Fibroblast of lung (primary cell): ENCODE data around the gene ACVR2B. TPM values are rescaled to one million over a fixed set of nuclear protein-coding genes. Genes with fewer than 3 reads are reported as not detected.

ENCODE experiments used
- DNase-seq, 2 donors: peaks; one replicate each; pipeline versions ENCODE4 v3.0.0 to v3.0.0-alpha.2; 2010; ENCODE audit warnings: low read depth in 2 of 2
- H2AFZ ChIP-seq: 2 replicates; pipeline ENCODE4 v1.5.1; 2012; ENCODE audit warnings: low read length, control low read depth, inconsistent platforms
- H3K27ac ChIP-seq: 2 replicates; pipeline ENCODE4 v1.5.1; 2011; ENCODE audit warnings: low read length, control low read depth; ENCODE audit not compliant: insufficient read depth
- H3K27me3 ChIP-seq: 2 replicates; pipeline ENCODE4 v1.5.1; 2011; ENCODE audit warnings: mild to moderate bottlenecking, low read length; ENCODE audit not compliant: control insufficient read depth, insufficient read depth
- H3K36me3 ChIP-seq: 2 replicates; pipeline ENCODE4 v1.5.1; 2011; ENCODE audit warnings: low read length; ENCODE audit not compliant: control insufficient read depth, insufficient read depth
- H3K4me1 ChIP-seq: 2 replicates; pipeline ENCODE4 v1.5.1; 2011; ENCODE audit warnings: low read length; ENCODE audit not compliant: control insufficient read depth, insufficient read depth; ENCODE audit errors: extremely low read depth
- H3K4me2 ChIP-seq: 2 replicates; pipeline ENCODE4 v1.5.1; 2011; ENCODE audit warnings: low read length, control low read depth; ENCODE audit not compliant: insufficient read depth; ENCODE audit errors: extremely low read depth
- H3K4me3 ChIP-seq, 4 experiments: fragments of 200-600 bp in 1 of 4; sonication (generic) in 1 of 4; replicated peaks in 1 of 4; 2 replicates each; pipeline ENCODE4 v1.5.1; 2011 to 2016; ENCODE audit warnings: low read length in 4 of 4, low read depth in 3 of 4, mild to moderate bottlenecking in 3 of 4, control low read depth in 2 of 4, inconsistent platforms in 1 of 4, mixed read lengths in 1 of 4; ENCODE audit not compliant: insufficient read depth in 1 of 4; ENCODE audit errors: control extremely low read depth in 1 of 4
- H3K79me2 ChIP-seq: 2 replicates; pipeline ENCODE4 v1.5.1; 2012; ENCODE audit warnings: mild to moderate bottlenecking, low read length, inconsistent platforms; ENCODE audit not compliant: control insufficient read depth, insufficient read depth
- H3K9ac ChIP-seq: 2 replicates; pipeline ENCODE4 v1.5.1; 2011; ENCODE audit warnings: mild to moderate bottlenecking, low read length, control low read depth; ENCODE audit not compliant: insufficient read depth
- H3K9me3 ChIP-seq: 2 replicates; pipeline ENCODE4 v1.5.1; 2012; ENCODE audit warnings: low read depth, low read length; ENCODE audit not compliant: control insufficient read depth, insufficient read depth
- H4K20me1 ChIP-seq: 2 replicates; pipeline ENCODE4 v1.5.1; 2011; ENCODE audit warnings: low read length; ENCODE audit not compliant: control insufficient read depth, insufficient read depth; ENCODE audit errors: extremely low read depth
- EZH2 ChIP-seq: IDR thresholded peaks from 2 replicates; pipeline ENCODE4 v1.5.1; 2012; ENCODE audit warnings: low read length, control low read depth, mild to moderate bottlenecking; ENCODE audit errors: missing control alignments
- polyA plus RNA-seq, 2 donors: library from polyadenylated mRNA; depleted of rRNA in 1 of 2; stranded (reverse) in 1 of 2; unstranded in 1 of 2; fragments of >200 nt; gene quantifications; 2 replicates each; pipeline ENCODE4 v1.2.1, GENCODE V29; 2011 to 2012; ENCODE audit warnings: missing spikeins in 1 of 2
- total RNA-seq: library from RNA; depleted of rRNA; stranded (reverse); fragments of >200 nt; gene quantifications from 2 replicates; pipeline ENCODE4 v1.2.1, GENCODE V29; 2014
- TF ChIP-seq, protein P1 (sequence below), 2 donors: IDR thresholded peaks in 1 of 2; conservative IDR thresholded peaks in 1 of 2; 1 replicate in 1 of 2; 2 replicates in 1 of 2; pipeline ENCODE4 v1.5.1; 2011 to 2012; ENCODE audit warnings: low read length in 2 of 2, control low read depth in 1 of 2, inconsistent platforms in 1 of 2, low read depth in 1 of 2, mild to moderate bottlenecking in 1 of 2

ACVR2B gene
- total and polyA plus RNA-seq, 2 donors (not counting 1 experiment from before 2014, with no cell fraction given), result 0.60 to 2.6 TPM

DNA sequence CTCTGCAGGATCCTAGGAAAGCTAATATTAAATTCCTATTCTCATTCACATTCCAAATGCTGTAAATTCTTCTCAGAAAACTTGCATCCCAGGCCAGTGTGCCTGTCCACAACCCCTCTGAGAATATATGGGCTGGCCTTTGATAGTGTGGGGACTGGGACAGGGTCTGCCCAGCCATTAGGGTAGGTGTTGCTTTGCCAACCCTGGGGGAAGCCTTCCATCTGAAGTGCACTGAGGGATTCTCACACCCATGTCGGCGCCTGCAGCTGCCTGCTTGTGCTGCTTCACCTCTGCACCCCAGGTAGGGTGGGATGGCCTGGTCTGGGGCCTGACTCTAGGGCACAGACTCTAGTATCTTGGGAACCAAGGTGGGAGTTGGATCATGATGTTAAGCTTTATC lies 27.2 kb downstream of the ACVR2B start:
- TF ChIP-seq, protein P1, sequence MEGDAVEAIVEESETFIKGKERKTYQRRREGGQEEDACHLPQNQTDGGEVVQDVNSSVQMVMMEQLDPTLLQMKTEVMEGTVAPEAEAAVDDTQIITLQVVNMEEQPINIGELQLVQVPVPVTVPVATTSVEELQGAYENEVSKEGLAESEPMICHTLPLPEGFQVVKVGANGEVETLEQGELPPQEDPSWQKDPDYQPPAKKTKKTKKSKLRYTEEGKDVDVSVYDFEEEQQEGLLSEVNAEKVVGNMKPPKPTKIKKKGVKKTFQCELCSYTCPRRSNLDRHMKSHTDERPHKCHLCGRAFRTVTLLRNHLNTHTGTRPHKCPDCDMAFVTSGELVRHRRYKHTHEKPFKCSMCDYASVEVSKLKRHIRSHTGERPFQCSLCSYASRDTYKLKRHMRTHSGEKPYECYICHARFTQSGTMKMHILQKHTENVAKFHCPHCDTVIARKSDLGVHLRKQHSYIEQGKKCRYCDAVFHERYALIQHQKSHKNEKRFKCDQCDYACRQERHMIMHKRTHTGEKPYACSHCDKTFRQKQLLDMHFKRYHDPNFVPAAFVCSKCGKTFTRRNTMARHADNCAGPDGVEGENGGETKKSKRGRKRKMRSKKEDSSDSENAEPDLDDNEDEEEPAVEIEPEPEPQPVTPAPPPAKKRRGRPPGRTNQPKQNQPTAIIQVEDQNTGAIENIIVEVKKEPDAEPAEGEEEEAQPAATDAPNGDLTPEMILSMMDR (conservative IDR thresholded peaks at IDR 0.05 in 1 of 2, IDR thresholded peaks at IDR 0.05 in 1 of 2; ENCODE audit: low read depth in 1 of 2, low read length in 2 of 2), result no peak
- TF ChIP-seq EZH2, result no peak

DNA sequence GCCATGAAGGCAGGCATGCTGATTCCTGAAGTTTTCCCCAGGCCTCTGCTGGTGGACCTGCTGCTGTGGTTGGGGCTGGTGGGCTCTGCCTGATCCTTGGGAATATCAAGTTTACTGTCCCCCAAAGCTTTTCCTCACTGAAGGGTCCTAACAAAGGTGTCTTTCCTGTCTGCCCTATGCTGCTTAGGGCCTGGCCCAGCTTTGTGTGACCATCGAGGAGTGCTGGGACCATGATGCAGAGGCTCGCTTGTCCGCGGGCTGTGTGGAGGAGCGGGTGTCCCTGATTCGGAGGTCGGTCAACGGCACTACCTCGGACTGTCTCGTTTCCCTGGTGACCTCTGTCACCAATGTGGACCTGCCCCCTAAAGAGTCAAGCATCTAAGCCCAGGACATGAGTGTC lies 29.3 kb downstream of the ACVR2B start:
- Histone ChIP-seq H3K4me2 (no peak overlapping the region), H3K4me3 (no peak overlapping the region), H4K20me1 (no peaks in the 10 kb centered on the region), H3K27ac (no peak overlapping the region), H3K9me3 (no peaks in the 10 kb centered on the region), H3K36me3 (peaks cover 2% of the 10 kb centered on the region), H2AFZ (no peak overlapping the region), H3K27me3 (no peaks in the 10 kb centered on the region), H3K4me1 (no peaks in the 10 kb centered on the region), H3K9ac (no peak overlapping the region), H3K79me2 (no peaks in the 10 kb centered on the region)
- TF ChIP-seq EZH2, result no peak
- TF ChIP-seq, protein P1 (conservative IDR thresholded peaks at IDR 0.05 in 1 of 2, IDR thresholded peaks at IDR 0.05 in 1 of 2; ENCODE audit: low read depth in 1 of 2, low read length in 2 of 2), result no peak
- no peak for DNase-seq

More for the DNA sequence above, 27.2 kb downstream of the ACVR2B start:
- no peaks in the 10 kb centered on the region for H3K27me3 ChIP-seq
- no peaks in the 10 kb centered on the region for H3K9me3 ChIP-seq
- no peak overlapping the region for H2AFZ ChIP-seq
- no peaks in the 10 kb centered on the region for H4K20me1 ChIP-seq
- peaks cover 2% of the 10 kb centered on the region for H3K36me3 ChIP-seq
- H3K4me1 ChIP-seq, result no peaks in the 10 kb centered on the region
- no peak overlapping the region for H3K4me3 ChIP-seq
- H3K79me2 ChIP-seq, result no peaks in the 10 kb centered on the region
- H3K27ac ChIP-seq, result no peak overlapping the region
- H3K9ac ChIP-seq, result no peak overlapping the region
- no peak overlapping the region for H3K4me2 ChIP-seq
- no peak for DNase-seq

DNA sequence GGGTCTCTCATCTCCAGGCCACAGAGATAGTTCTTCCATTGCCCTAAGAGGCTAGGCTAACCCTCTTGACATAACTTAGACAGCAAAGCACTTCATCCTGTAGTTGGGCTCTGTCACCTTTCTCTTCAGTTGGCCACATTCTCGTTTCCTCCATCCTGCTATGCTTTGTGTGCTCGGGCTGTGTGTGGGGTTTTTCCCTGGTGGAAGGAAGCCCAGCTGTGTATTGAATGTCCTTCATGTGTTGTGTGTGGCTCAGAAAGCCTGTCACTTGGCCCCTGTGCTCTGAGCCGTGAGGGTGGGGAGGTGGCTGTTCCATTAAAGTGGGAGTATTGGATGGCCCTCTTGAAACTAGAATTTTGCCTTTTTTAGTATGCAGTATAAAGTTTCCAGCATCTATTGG lies 33.6 kb downstream of the ACVR2B start:
- TF ChIP-seq, protein P1 (conservative IDR thresholded peaks at IDR 0.05 in 1 of 2, IDR thresholded peaks at IDR 0.05 in 1 of 2; ENCODE audit: low read depth in 1 of 2, low read length in 2 of 2), result no peak
- TF ChIP-seq EZH2, result no peak
- Histone ChIP-seq H3K4me2 (no peak overlapping the region), H3K9ac (no peak overlapping the region), H3K27ac (no peak overlapping the region), H4K20me1 (no peaks in the 10 kb centered on the region), H3K36me3 (no peaks in the 10 kb centered on the region), H3K4me1 (no peaks in the 10 kb centered on the region), H3K4me3 (no peak overlapping the region), H3K27me3 (no peaks in the 10 kb centered on the region), H3K79me2 (no peaks in the 10 kb centered on the region), H2AFZ (no peak overlapping the region), H3K9me3 (no peaks in the 10 kb centered on the region)
- no peak for DNase-seq
